IPS DF 6.9 (cell line): ENCODE measurements around the gene ACOT11.

Experiments used
- DNase-seq: peaks from one replicate; pipeline ENCODE4 v3.0.0-alpha.2; 2013; ENCODE audit warnings: low read depth, low spot score
- H3K27ac ChIP-seq: one replicate; pipeline ENCODE4 v1.5.1; 2013; ENCODE audit warnings: low read length, control low read depth
- H3K27me3 ChIP-seq: 2 replicates; pipeline ENCODE4 v1.6.1; 2013; ENCODE audit warnings: mild to moderate bottlenecking, low read length; ENCODE audit not compliant: control insufficient read depth, insufficient read depth
- H3K36me3 ChIP-seq: 2 replicates; pipeline ENCODE4 v1.6.1; 2013; ENCODE audit warnings: low read length; ENCODE audit not compliant: control insufficient read depth, insufficient read depth
- H3K4me1 ChIP-seq: 2 replicates; pipeline ENCODE4 v1.6.1; 2013; ENCODE audit warnings: low read length; ENCODE audit not compliant: control insufficient read depth, insufficient read depth
- H3K4me3 ChIP-seq: 2 replicates; pipeline ENCODE4 v1.5.1; 2013; ENCODE audit warnings: mild to moderate bottlenecking, low read length
- H3K9me3 ChIP-seq: 2 replicates; pipeline ENCODE4 v1.6.1; 2013; ENCODE audit warnings: low read length, inconsistent platforms; ENCODE audit not compliant: control insufficient read depth, insufficient read depth
- WGBS: extraction: QIAGEN DNeasy Blood & Tissue Kit; methylation state at CpG from one replicate; pipeline ENCODE4 v1.1.7; 2013; ENCODE audit warnings: mixed read lengths, missing lambda C conversion rate; ENCODE audit not compliant: insufficient read length, insufficient coverage; 5-methylcytosine and 5-hydroxymethylcytosine counted together

The ACOT11 gene

DNA sequence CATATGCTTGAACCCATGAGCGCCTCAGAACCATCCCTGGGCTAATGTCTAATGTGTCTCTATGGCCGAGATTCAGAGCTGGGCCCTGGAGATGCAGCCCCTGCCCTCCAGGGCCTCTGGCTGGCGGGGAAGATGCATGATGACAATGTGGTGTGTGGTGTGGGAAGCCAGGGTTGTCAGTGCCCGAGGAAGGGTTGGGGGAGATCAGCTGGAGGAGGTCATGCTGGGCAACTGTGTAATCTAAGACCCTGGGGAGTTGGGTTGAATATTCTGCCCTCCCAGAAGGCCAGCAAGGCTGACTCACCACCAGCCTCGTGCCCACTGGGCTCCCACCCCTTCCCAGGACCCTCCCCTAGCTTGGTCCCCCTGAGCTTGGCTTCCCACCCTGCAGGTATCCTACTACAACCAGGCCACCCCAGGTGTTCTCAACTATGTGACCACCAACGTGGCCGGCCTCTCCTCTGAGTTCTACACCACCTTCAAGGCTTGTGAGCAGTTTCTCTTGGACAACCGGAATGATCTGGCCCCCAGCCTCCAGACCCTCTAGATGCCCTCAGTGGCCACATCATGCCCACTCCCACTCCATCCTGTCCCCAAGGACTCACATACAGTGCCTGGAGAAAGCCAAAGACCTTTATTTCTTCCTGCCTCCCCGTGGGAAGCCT is 60.7 kb downstream of the ACOT11 start:
- Histone ChIP-seq H3K9me3 (no peaks in the 10 kb centered on the region), H3K27ac (no peak overlapping the region), H3K4me1 (peaks cover 11% of the 10 kb centered on the region), H3K27me3 (no peaks in the 10 kb centered on the region), H3K4me3 (no peak overlapping the region), H3K36me3 (no peaks in the 10 kb centered on the region)
- no CpG with 5 or more reads among the region's 9 CpGs for WGBS
- DNase-seq, result no peak

GRCh38 chr1:54609301-54609921 is 61.4 kb downstream of the ACOT11 start:
- no peaks in the 10 kb centered on the region for H3K27me3 ChIP-seq
- DNase-seq, result no peak
- H3K27ac ChIP-seq, result no peak overlapping the region
- H3K36me3 ChIP-seq, result no peaks in the 10 kb centered on the region
- H3K4me3 ChIP-seq, result no peak overlapping the region
- no CpG with 5 or more reads among the region's 16 CpGs for WGBS
- peaks cover 11% of the 10 kb centered on the region for H3K4me1 ChIP-seq
- H3K9me3 ChIP-seq, result no peaks in the 10 kb centered on the region

- no peak overlapping the region for H3K27ac ChIP-seq
- H3K9me3 ChIP-seq, result no peaks in the 10 kb centered on the region
- no peak overlapping the region for H3K4me3 ChIP-seq
- WGBS, result no CpG with 5 or more reads among the region's 6 CpGs
- no peaks in the 10 kb centered on the region for H3K27me3 ChIP-seq
- DNase-seq, result no peak
- H3K36me3 ChIP-seq, result no peaks in the 10 kb centered on the region
- peaks cover 11% of the 10 kb centered on the region for H3K4me1 ChIP-seq
Measured at GRCh38 chr1:54610048-54610447, 62.0 kb downstream of the ACOT11 start.

DNA sequence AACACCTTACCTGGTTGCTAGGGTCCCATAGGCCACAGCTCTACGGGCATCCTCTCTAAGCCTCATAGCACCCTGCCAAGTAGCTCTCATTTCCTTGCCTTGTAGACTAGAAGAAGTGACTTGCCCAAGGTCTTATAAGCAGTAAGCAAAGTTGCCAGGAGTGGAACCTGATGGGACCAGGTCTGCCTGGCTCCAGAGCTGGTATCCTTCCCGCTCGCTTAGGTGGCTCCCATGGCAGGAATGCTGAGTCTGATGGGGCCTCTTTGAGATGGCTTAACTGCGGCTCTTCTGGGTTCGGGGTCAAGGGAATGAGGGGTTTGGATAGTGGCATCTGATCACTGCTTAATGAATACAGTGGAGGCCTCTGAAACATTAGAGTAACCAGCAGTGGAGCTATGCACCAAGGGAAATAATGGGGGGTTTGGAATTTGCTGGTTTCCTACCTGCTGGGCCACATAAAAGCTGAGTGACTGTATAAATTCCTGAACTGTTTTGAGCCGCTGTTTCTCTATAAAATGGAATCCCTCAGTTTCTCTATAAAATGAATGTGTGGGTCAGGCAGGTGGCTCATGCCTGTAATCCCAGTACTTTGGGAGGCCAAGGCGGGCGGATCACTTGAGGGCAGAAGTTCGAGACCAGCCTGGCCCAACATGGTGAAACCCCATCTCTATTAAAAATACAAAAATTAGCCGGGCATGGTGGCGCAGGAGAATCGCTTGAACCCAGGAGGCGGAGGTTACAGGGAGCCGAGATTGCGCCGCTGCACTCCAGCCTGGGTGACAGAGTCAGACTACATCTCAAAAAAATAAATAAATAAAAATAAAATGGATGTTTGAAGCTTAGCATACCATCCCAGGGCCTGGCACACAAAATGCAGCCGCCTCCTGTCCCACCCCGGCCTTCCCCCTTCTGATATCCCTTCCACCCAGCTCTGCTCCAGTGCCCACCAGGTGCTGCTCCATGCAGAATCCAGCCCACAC is 62.9 kb downstream of the ACOT11 start:
- Histone ChIP-seq H3K9me3 (no peaks in the 10 kb centered on the region), H3K27ac (no peak overlapping the region), H3K4me1 (peaks cover 11% of the 10 kb centered on the region), H3K36me3 (no peaks in the 10 kb centered on the region), H3K27me3 (no peaks in the 10 kb centered on the region), H3K4me3 (no peak overlapping the region)
- DNase-seq, result no peak
- no CpG with 5 or more reads among the region's 18 CpGs for WGBS

DNA sequence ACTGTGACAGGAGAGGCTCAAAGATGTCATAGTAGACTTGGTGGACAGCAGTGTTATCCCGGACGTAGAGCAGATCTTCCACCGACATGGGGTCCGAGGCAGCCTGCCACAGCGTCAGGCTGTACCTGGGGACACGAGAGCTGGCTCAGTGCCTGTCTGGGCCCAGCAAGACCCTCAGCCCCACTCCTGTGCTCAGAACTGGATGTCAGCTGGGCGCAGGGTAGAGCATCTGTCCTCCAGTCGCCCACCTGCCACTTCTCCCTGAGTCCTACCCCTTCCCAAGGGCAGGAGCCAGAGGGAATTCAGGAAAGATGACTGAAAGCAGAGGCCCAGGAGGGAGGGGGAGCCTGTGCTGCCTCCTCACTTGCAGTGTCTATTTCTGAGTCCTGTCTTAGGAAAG is 63.6 kb downstream of the ACOT11 start:
- Histone ChIP-seq H3K4me1 (peaks cover 11% of the 10 kb centered on the region), H3K36me3 (no peaks in the 10 kb centered on the region), H3K27me3 (no peaks in the 10 kb centered on the region), H3K9me3 (no peaks in the 10 kb centered on the region), H3K4me3 (no peak overlapping the region), H3K27ac (no peak overlapping the region)
- DNase-seq, result no peak
- WGBS, result no CpG with 5 or more reads among the region's 8 CpGs

- Histone ChIP-seq H3K36me3 (no peaks in the 10 kb centered on the region), H3K9me3 (no peaks in the 10 kb centered on the region), H3K27ac (no peak overlapping the region), H3K4me3 (no peak overlapping the region), H3K27me3 (no peaks in the 10 kb centered on the region), H3K4me1 (peaks cover 11% of the 10 kb centered on the region)
- no CpG with 5 or more reads among the region's 2 CpGs for WGBS
- no peak for DNase-seq
Measured at GRCh38 chr1:54614024-54614423, 66.0 kb downstream of the ACOT11 start.

- WGBS, result no CpG with 5 or more reads among the region's 8 CpGs
- no peak for DNase-seq
- no peaks in the 10 kb centered on the region for H3K27me3 ChIP-seq
- H3K36me3 ChIP-seq, result no peaks in the 10 kb centered on the region
- peaks cover 11% of the 10 kb centered on the region for H3K4me1 ChIP-seq
- no peak overlapping the region for H3K4me3 ChIP-seq
- H3K9me3 ChIP-seq, result no peaks in the 10 kb centered on the region
- H3K27ac ChIP-seq, result no peak overlapping the region
Measured at GRCh38 chr1:54614563-54614962, 66.5 kb downstream of the ACOT11 start.

- Histone ChIP-seq H3K27me3 (no peaks in the 10 kb centered on the region), H3K9me3 (no peaks in the 10 kb centered on the region), H3K36me3 (no peaks in the 10 kb centered on the region), H3K4me1 (peaks cover 3% of the 10 kb centered on the region), H3K27ac (no peak overlapping the region), H3K4me3 (no peak overlapping the region)
- WGBS, result no CpG with 5 or more reads among the region's 13 CpGs
- DNase-seq, result no peak
Measured at GRCh38 chr1:54615531-54616279, 67.7 kb downstream of the ACOT11 start.

- DNase-seq, result no peak
- H3K4me3 ChIP-seq, result no peak overlapping the region
- H3K36me3 ChIP-seq, result no peaks in the 10 kb centered on the region
- WGBS, result no CpG with 5 or more reads among the region's 8 CpGs
- H3K27ac ChIP-seq, result no peak overlapping the region
- H3K27me3 ChIP-seq, result no peaks in the 10 kb centered on the region
- H3K9me3 ChIP-seq, result no peaks in the 10 kb centered on the region
- H3K4me1 ChIP-seq, result no peaks in the 10 kb centered on the region
Measured at GRCh38 chr1:54619749-54620148, 71.7 kb downstream of the ACOT11 start.
